Mesothelial cell of epicardium (in vitro differentiated cells): ENCODE results near the gene KCNN1. TPM values are rescaled to one million over a fixed set of nuclear protein-coding genes. Genes with fewer than 3 reads are reported as not detected.

Source experiments
- DNase-seq, 2 experiments: peaks; one replicate each; pipeline ENCODE4 v3.0.0; 2021; ENCODE audit warnings: low spot score in 2 of 2; ENCODE audit not compliant: unreplicated experiment in 2 of 2
- H3K27ac Mint-ChIP-seq: 2 replicates; pipeline ENCODE4 v1.8.0; 2021; ENCODE audit warnings: mixed read lengths
- H3K27me3 Mint-ChIP-seq: 2 replicates; pipeline ENCODE4 v1.8.0; 2021; ENCODE audit warnings: low read depth, mixed read lengths
- H3K36me3 Mint-ChIP-seq: 2 replicates; pipeline ENCODE4 v1.8.0; 2021; ENCODE audit warnings: mixed read lengths
- H3K4me1 Mint-ChIP-seq: 2 replicates; pipeline ENCODE4 v1.8.0; 2021; ENCODE audit warnings: mixed read lengths
- H3K4me3 Mint-ChIP-seq: 2 replicates; pipeline ENCODE4 v1.8.0; 2021; ENCODE audit warnings: mild to moderate bottlenecking, moderate library complexity, mixed read lengths
- H3K9me3 Mint-ChIP-seq: 2 replicates; pipeline ENCODE4 v1.8.0; 2021; ENCODE audit warnings: mixed read lengths
- CTCF ChIP-seq: fragments of 200-600 bp; sonication (generic); IDR thresholded peaks from one replicate; pipeline ENCODE4 v1.5.0; 2021; ENCODE audit warnings: antibody characterized with exemption; ENCODE audit not compliant: unreplicated experiment
- total RNA-seq: library from RNA; stranded (reverse); gene quantifications from 3 replicates; pipeline ENCODE4 v1.2.1, GENCODE V29; 2021

The KCNN1 gene
- total RNA-seq, 1 donor from 2014 or later = 20.3 TPM

- DNase-seq = no peak
- Mint-ChIP-seq H3K9me3 (no peaks in the 10 kb centered on the region), H3K27ac (no peak overlapping the region), H3K27me3 (peaks cover 7% of the 10 kb centered on the region), H3K4me3 (no peak overlapping the region), H3K4me1 (peaks cover 5% of the 10 kb centered on the region), H3K36me3 (peaks cover 6% of the 10 kb centered on the region)
- no peak for TF ChIP-seq CTCF
Measured at GRCh38 chr19:17972230-17972629, 5.3 kb downstream of the KCNN1 start.

GRCh38 chr19:17973759-17974158 is 6.9 kb downstream of the KCNN1 start:
- no peaks in the 10 kb centered on the region for H3K9me3 Mint-ChIP-seq
- H3K36me3 Mint-ChIP-seq = peaks cover 12% of the 10 kb centered on the region
- no peaks in the 10 kb centered on the region for H3K27me3 Mint-ChIP-seq
- DNase-seq = no peak
- no peak for TF ChIP-seq CTCF
- H3K4me3 Mint-ChIP-seq = no peak overlapping the region
- no peak overlapping the region for H3K27ac Mint-ChIP-seq
- no peaks in the 10 kb centered on the region for H3K4me1 Mint-ChIP-seq

DNA sequence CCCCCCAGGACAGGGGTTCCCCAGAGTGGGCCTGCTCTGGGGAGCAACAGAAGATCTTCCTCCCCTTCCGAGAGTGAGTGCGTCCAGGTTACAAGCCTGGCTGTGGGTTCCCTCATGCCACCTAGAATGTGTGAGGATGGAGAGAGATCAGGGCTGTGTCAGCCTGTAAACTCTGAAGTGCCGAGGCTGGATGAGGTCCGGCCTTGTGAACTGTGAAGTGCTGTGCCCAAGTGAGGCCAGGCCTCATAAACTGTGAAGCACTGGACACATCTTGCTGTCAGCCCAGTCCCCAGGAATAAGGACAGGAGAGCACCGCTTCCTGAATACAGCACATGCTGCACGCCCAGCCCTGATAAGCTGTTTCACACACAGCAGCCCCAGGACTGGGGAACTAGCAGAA is 7.6 kb downstream of the KCNN1 start:
- peaks cover 12% of the 10 kb centered on the region for H3K36me3 Mint-ChIP-seq
- no peaks in the 10 kb centered on the region for H3K27me3 Mint-ChIP-seq
- DNase-seq = no peak

DNA sequence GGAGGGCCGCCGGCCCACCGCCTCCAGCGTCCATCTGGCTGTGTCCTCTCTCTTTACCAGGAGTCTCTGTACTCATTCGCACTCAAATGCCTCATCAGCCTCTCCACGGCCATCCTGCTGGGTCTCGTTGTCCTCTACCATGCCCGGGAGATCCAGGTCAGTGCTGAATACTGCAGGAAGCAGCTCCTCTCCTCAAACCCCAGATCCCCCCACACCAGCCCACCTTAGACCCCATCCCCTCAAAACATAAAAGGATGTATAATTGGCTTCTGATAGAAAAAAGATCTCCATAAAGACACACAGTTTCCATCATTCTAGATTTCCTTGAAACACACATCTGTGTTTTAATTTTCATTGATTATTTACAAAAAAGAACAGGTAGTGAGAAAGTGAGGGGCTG is 8.1 kb downstream of the KCNN1 start:
- Mint-ChIP-seq H3K4me3 (no peak overlapping the region), H3K27me3 (no peaks in the 10 kb centered on the region), H3K27ac (no peak overlapping the region), H3K4me1 (no peaks in the 10 kb centered on the region), H3K36me3 (peaks cover 12% of the 10 kb centered on the region), H3K9me3 (no peaks in the 10 kb centered on the region)
- no peak for DNase-seq
- TF ChIP-seq CTCF = no peak

More for the DNA sequence above, 7.6 kb downstream of the KCNN1 start:
- no peak overlapping the region for H3K4me3 Mint-ChIP-seq
- H3K4me1 Mint-ChIP-seq = no peaks in the 10 kb centered on the region
- no peak for TF ChIP-seq CTCF
- no peaks in the 10 kb centered on the region for H3K9me3 Mint-ChIP-seq
- H3K27ac Mint-ChIP-seq = no peak overlapping the region

DNA sequence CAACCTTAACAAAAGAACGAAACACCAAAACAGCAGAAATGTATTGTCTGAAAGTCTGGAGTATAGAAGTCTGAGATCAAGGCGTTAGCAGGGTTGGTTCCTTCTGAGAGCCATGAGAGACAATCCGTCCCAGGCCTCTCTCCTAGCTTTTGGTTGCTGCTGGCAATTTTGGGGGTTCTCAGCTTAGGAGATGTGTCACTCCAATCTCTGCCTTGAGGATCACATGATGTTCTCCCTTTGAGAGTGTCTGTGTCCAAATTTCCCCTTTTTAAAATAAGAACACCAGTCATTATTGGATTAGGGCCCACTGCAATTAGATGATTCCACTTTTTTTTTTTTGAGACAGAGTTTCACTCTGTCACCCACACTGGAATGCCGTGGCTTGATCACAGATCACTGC is 10.1 kb downstream of the KCNN1 start:
- Mint-ChIP-seq H3K4me1 (no peaks in the 10 kb centered on the region), H3K9me3 (no peaks in the 10 kb centered on the region), H3K27me3 (no peaks in the 10 kb centered on the region), H3K27ac (no peak overlapping the region), H3K4me3 (no peak overlapping the region), H3K36me3 (peaks cover 16% of the 10 kb centered on the region)
- TF ChIP-seq CTCF = no peak
- DNase-seq = no peak

DNA sequence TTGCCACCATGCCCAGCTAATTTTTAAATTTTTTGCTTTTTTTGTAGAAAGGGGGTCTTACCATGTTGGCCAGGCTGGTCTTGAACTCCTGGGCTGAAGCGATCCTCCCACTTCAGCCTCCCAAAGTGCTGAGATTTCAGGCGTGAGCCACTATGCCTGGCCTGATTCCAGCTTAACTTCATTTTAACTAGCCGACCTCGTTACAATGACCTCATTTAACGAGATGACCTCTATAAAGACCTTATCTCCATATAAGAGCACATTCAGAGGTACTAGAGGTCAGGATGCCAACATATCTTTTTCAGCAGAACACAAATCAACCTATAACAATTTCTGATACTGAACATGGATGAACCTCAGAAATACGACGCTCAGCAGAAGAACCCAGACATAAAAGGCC is 10.6 kb downstream of the KCNN1 start:
- Mint-ChIP-seq H3K4me1 (no peaks in the 10 kb centered on the region), H3K27me3 (no peaks in the 10 kb centered on the region), H3K27ac (no peak overlapping the region), H3K36me3 (peaks cover 16% of the 10 kb centered on the region), H3K9me3 (no peaks in the 10 kb centered on the region), H3K4me3 (no peak overlapping the region)
- TF ChIP-seq CTCF = no peak
- DNase-seq = no peak
